Neural progenitor cell (in vitro differentiated cells): Measurements from ENCODE around the gene LRRIQ4. TPM values are rescaled to one million over a fixed set of nuclear protein-coding genes. Genes with fewer than 3 reads are reported as not detected.
A peak's percentile ranks its signal among the peaks of the same experiment; 100 is the strongest.

Source experiments
- DNase-seq: peaks from one replicate; pipeline ENCODE4 v3.0.0-alpha.2; 2016; ENCODE audit warnings: low spot score
- H2AFZ ChIP-seq: fragments of 200-600 bp; sonication (generic); replicated peaks from 2 replicates; pipeline ENCODE4 v1.6.1; 2016; ENCODE audit warnings: antibody characterized with exemption
- H3F3A ChIP-seq: fragments of 200-600 bp; sonication (generic); 2 replicates; pipeline ENCODE4 v1.6.1; 2016; ENCODE audit warnings: antibody characterized with exemption, low read depth
- H3K27ac ChIP-seq: fragments of 200-600 bp; sonication (generic); 2 replicates; pipeline ENCODE4 v1.5.1; 2016; ENCODE audit warnings: mild to moderate bottlenecking
- H3K27me3 ChIP-seq: fragments of 200-600 bp; sonication (generic); 2 replicates; pipeline ENCODE4 v1.6.1; 2016; ENCODE audit warnings: mild to moderate bottlenecking, moderate library complexity
- H3K36me3 ChIP-seq: fragments of 200-600 bp; sonication (generic); 2 replicates; pipeline ENCODE4 v1.5.1; 2016
- H3K4me1 ChIP-seq: fragments of 200-600 bp; sonication (generic); 2 replicates; pipeline ENCODE4 v1.6.1; 2016; ENCODE audit warnings: mixed run types
- H3K4me2 ChIP-seq: fragments of 200-600 bp; sonication (generic); 2 replicates; pipeline ENCODE4 v1.6.1; 2016
- H3K4me3 ChIP-seq: fragments of 200-600 bp; sonication (generic); 2 replicates; pipeline ENCODE4 v1.5.1; 2016
- H3K79me2 ChIP-seq: fragments of 200-600 bp; sonication (generic); 2 replicates; pipeline ENCODE4 v1.6.1; 2016; ENCODE audit warnings: low read depth
- H3K9ac ChIP-seq: fragments of 200-600 bp; sonication (generic); 2 replicates; pipeline ENCODE4 v1.6.1; 2016
- H3K9me3 ChIP-seq: fragments of 200-600 bp; sonication (generic); 2 replicates; pipeline ENCODE4 v1.5.1; 2016; ENCODE audit warnings: low read depth
- H4K20me1 ChIP-seq: fragments of 200-600 bp; sonication (generic); 2 replicates; pipeline ENCODE4 v1.6.1; 2016; ENCODE audit warnings: low read depth
- H3K27ac Mint-ChIP-seq: 3 replicates; pipeline ENCODE4 v1.8.0; 2021; ENCODE audit warnings: mixed read lengths
- H3K27me3 Mint-ChIP-seq: 2 replicates; pipeline ENCODE4 v1.8.0; 2022; ENCODE audit warnings: low read depth, mild to moderate bottlenecking, inconsistent platforms, moderate library complexity, mixed read lengths; ENCODE audit not compliant: insufficient read depth
- H3K36me3 Mint-ChIP-seq: 3 replicates; pipeline ENCODE4 v1.8.0; 2021; ENCODE audit warnings: mixed read lengths
- H3K4me1 Mint-ChIP-seq: 3 replicates; pipeline ENCODE4 v1.8.0; 2021; ENCODE audit warnings: mixed read lengths
- H3K4me3 Mint-ChIP-seq: 3 replicates; pipeline ENCODE4 v1.8.0; 2021; ENCODE audit warnings: mild to moderate bottlenecking, moderate library complexity, mixed read lengths
- H3K9me3 Mint-ChIP-seq: 3 replicates; pipeline ENCODE4 v1.8.0; 2020; ENCODE audit warnings: mixed read lengths
- CTCF ChIP-seq: fragments of 200-600 bp; sonication (generic); IDR thresholded peaks from 2 replicates; pipeline ENCODE4 v1.5.1; 2017; ENCODE audit warnings: antibody characterized with exemption, mild to moderate bottlenecking
- EZH2 ChIP-seq: fragments of 200-600 bp; sonication (generic); IDR thresholded peaks from 2 replicates; pipeline ENCODE4 v1.6.1; 2017; ENCODE audit warnings: antibody characterized with exemption, mild to moderate bottlenecking, moderate library complexity
- EZH2phosphoT487 ChIP-seq: fragments of 200-600 bp; sonication (generic); IDR thresholded peaks from 2 replicates; pipeline ENCODE4 v1.6.1; 2017; ENCODE audit warnings: antibody characterized with exemption
- total RNA-seq: library from RNA; depleted of rRNA; stranded (reverse); fragments of >200 nt; gene quantifications from 2 replicates; pipeline ENCODE4 v1.2.3, GENCODE V29; 2015; ENCODE audit warnings: low replicate concordance

Gene LRRIQ4
- total RNA-seq, 1 donor from 2014 or later = not detected

- Histone ChIP-seq H3K27ac (no peak overlapping the region), H3K36me3 (no peaks in the 10 kb centered on the region), H3K4me1 (no peaks in the 10 kb centered on the region), H3K27me3 (no peaks in the 10 kb centered on the region), H3K9me3 (no peaks in the 10 kb centered on the region), H3K79me2 (no peaks in the 10 kb centered on the region), H3K9ac (no peak overlapping the region), H2AFZ (no peak overlapping the region), H3K4me3 (no peak overlapping the region), H4K20me1 (no peaks in the 10 kb centered on the region), H3F3A (no peaks in the 10 kb centered on the region), H3K4me2 (no peak overlapping the region)
- no peak for DNase-seq
- H3K4me1 Mint-ChIP-seq = no peaks in the 10 kb centered on the region
- no peaks in the 10 kb centered on the region for H3K27me3 Mint-ChIP-seq
- H3K4me3 Mint-ChIP-seq = no peak overlapping the region
- TF ChIP-seq EZH2phosphoT487 (no peak), CTCF (no peak), EZH2 (no peak)
- no peak overlapping the region for H3K27ac Mint-ChIP-seq
- no peaks in the 10 kb centered on the region for H3K9me3 Mint-ChIP-seq
- no peaks in the 10 kb centered on the region for H3K36me3 Mint-ChIP-seq
Observed at GRCh38 chr3:169804681-169805080, 8.0 kb upstream of the LRRIQ4 start.

GRCh38 chr3:169809230-169809795 lies 3.4 kb upstream of the LRRIQ4 start:
- peak overlapping the region; percentile 79 for H2AFZ ChIP-seq
- H4K20me1 ChIP-seq = no peaks in the 10 kb centered on the region
- Mint-ChIP-seq H3K27me3 (peaks cover 4% of the 10 kb centered on the region), H3K4me3 (no peak overlapping the region), H3K4me1 (peaks cover 8% of the 10 kb centered on the region), H3K27ac (no peak overlapping the region), H3K9me3 (peaks cover 9% of the 10 kb centered on the region), H3K36me3 (no peaks in the 10 kb centered on the region)
- H3K36me3 ChIP-seq = no peaks in the 10 kb centered on the region
- DNase-seq = no peak
- peaks cover 5% of the 10 kb centered on the region for H3K79me2 ChIP-seq
- no peak overlapping the region for H3K9ac ChIP-seq
- no peak overlapping the region for H3K4me2 ChIP-seq
- no peak overlapping the region for H3K4me3 ChIP-seq
- H3K4me1 ChIP-seq = peaks cover 4% of the 10 kb centered on the region
- TF ChIP-seq EZH2 (no peak), EZH2phosphoT487 (no peak), CTCF (no peak)
- peaks cover 10% of the 10 kb centered on the region for H3F3A ChIP-seq
- H3K9me3 ChIP-seq = no peaks in the 10 kb centered on the region
- no peaks in the 10 kb centered on the region for H3K27me3 ChIP-seq
- H3K27ac ChIP-seq = no peak overlapping the region

GRCh38 chr3:169811631-169812331 lies 889 bp upstream of the LRRIQ4 start:
- H3K4me3 ChIP-seq = peak overlapping the region; percentile 43
- H3K9me3 Mint-ChIP-seq = peaks cover 25% of the 10 kb centered on the region
- peak overlapping the region; percentile 54 for H3K4me2 ChIP-seq
- no peak overlapping the region for H3K27ac ChIP-seq
- peaks cover 4% of the 10 kb centered on the region for H3K4me1 ChIP-seq
- no peak for DNase-seq
- no peaks in the 10 kb centered on the region for H3K36me3 Mint-ChIP-seq
- no peaks in the 10 kb centered on the region for H4K20me1 ChIP-seq
- peaks cover 4% of the 10 kb centered on the region for H3K27me3 Mint-ChIP-seq
- H3K27ac Mint-ChIP-seq = no peak overlapping the region
- H3K36me3 ChIP-seq = no peaks in the 10 kb centered on the region
- H3K4me3 Mint-ChIP-seq = peak overlapping the region; percentile 54
- no peaks in the 10 kb centered on the region for H3K27me3 ChIP-seq
- H3F3A ChIP-seq = peaks cover 10% of the 10 kb centered on the region
- peaks cover 5% of the 10 kb centered on the region for H3K79me2 ChIP-seq
- peaks cover 8% of the 10 kb centered on the region for H3K4me1 Mint-ChIP-seq
- H2AFZ ChIP-seq = peak overlapping the region; percentile 12
- no peaks in the 10 kb centered on the region for H3K9me3 ChIP-seq
- H3K9ac ChIP-seq = no peak overlapping the region
- TF ChIP-seq EZH2phosphoT487 (no peak), EZH2 (no peak), CTCF (no peak)
